Prostate gland (tissue), 2 donors: Measurements from ENCODE around the gene TPRX2. TPM values are rescaled to one million over a fixed set of nuclear protein-coding genes. Genes with fewer than 3 reads are reported as not detected.

Experiments used
- DNase-seq: peaks from one replicate; pipeline ENCODE4 v3.0.0-alpha.2; 2019; ENCODE audit warnings: low spot score
- H3K27ac ChIP-seq, 2 donors: fragments of 200-600 bp; sonication (generic); 2 replicates each; pipeline ENCODE4 v1.5.1; 2017 to 2019
- H3K27me3 ChIP-seq: fragments of 200-600 bp; sonication (generic); replicated peaks from 2 replicates; pipeline ENCODE4 v1.5.1; 2019; ENCODE audit not compliant: insufficient read depth
- H3K36me3 ChIP-seq, 2 donors: fragments of 200-600 bp; sonication (generic); 1 replicate in 1 of 2; 2 replicates in 1 of 2; pipeline versions ENCODE4 v1.5.1 to v1.8.1; 2017 to 2019
- H3K4me1 ChIP-seq: fragments of 200-600 bp; sonication (generic); replicated peaks from 2 replicates; pipeline ENCODE4 v1.5.1; 2019
- H3K4me3 ChIP-seq, 2 donors: fragments of 200-600 bp; sonication (generic); 2 replicates each; pipeline ENCODE4 v1.5.1; 2017 to 2019
- H3K9me3 ChIP-seq: fragments of 200-600 bp; sonication (generic); 2 replicates; pipeline ENCODE4 v1.5.1; 2017
- POLR2A ChIP-seq: fragments of 450-650 bp; IDR thresholded peaks from one replicate; pipeline ENCODE4 v1.6.1; 2016; ENCODE audit warnings: antibody characterized with exemption, mild to moderate bottlenecking
- POLR2AphosphoS5 ChIP-seq: sonication (generic); formaldehyde crosslinking; IDR thresholded peaks from one replicate; pipeline ENCODE4 v1.6.1; 2017; ENCODE audit warnings: antibody characterized with exemption
- WGBS: methylation state at CpG from one replicate; pipeline ENCODE4 v1.1.5; 2018; 5-methylcytosine and 5-hydroxymethylcytosine counted together
- intact Hi-C: fragments of 100-400 bp; cut with DNase I; formaldehyde crosslinking; loops from one replicate; pipeline ENCODE4 v1.14.2; 2022
- total RNA-seq, 2 donors: library from RNA; depleted of rRNA; stranded (reverse); fragments of >200 nt; gene quantifications; one replicate each; pipeline ENCODE4 v1.1.0, GENCODE V29; 2016
- TF ChIP-seq, protein P1 (sequence below), 4 experiments: fragments of 200-600 bp in 2 of 4; fragments of 450-650 bp in 2 of 4; sonication (generic) in 2 of 4; IDR thresholded peaks; 1 replicate in 3 of 4; 2 replicates in 1 of 4; pipeline ENCODE4 v1.5.1; 2016 to 2019; ENCODE audit warnings: antibody characterized with exemption in 4 of 4, mild to moderate bottlenecking in 2 of 4, moderate library complexity in 2 of 4

TPRX2 gene
- total RNA-seq, 2 donors from 2014 or later: not detected

DNA sequence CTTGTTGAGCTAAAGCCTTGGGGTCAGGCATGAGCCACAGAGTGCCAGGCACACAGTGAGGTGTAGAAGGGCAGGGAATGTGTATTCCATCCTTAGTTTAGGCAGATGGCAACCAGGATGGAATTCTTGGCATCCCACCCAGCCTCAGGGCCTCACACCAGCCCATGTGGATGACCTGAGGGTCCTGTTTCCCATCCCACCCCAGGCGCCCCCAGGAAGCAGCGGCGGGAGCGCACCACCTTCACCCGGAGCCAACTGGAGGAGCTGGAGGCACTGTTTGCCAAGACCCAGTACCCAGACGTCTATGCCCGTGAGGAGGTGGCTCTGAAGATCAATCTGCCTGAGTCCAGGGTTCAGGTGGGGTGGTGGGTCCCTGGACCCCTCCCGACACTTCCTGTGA, 23.0 kb upstream of the TPRX2 start:
- Histone ChIP-seq H3K27me3 (no peaks in the 10 kb centered on the region), H3K36me3 (no peaks in the 10 kb centered on the region), H3K9me3 (no peaks in the 10 kb centered on the region), H3K4me3 (no peak overlapping the region), H3K4me1 (no peaks in the 10 kb centered on the region), H3K27ac (no peak overlapping the region)
- intact Hi-C loops: no loop called here
- DNase-seq: no peak
- WGBS: 80% methylated on average over 8 of the region's 8 CpGs
- TF ChIP-seq POLR2AphosphoS5 (no peak), POLR2A (no peak)
- TF ChIP-seq, protein P1, sequence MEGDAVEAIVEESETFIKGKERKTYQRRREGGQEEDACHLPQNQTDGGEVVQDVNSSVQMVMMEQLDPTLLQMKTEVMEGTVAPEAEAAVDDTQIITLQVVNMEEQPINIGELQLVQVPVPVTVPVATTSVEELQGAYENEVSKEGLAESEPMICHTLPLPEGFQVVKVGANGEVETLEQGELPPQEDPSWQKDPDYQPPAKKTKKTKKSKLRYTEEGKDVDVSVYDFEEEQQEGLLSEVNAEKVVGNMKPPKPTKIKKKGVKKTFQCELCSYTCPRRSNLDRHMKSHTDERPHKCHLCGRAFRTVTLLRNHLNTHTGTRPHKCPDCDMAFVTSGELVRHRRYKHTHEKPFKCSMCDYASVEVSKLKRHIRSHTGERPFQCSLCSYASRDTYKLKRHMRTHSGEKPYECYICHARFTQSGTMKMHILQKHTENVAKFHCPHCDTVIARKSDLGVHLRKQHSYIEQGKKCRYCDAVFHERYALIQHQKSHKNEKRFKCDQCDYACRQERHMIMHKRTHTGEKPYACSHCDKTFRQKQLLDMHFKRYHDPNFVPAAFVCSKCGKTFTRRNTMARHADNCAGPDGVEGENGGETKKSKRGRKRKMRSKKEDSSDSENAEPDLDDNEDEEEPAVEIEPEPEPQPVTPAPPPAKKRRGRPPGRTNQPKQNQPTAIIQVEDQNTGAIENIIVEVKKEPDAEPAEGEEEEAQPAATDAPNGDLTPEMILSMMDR (IDR thresholded peaks at IDR 0.05): no peak

DNA sequence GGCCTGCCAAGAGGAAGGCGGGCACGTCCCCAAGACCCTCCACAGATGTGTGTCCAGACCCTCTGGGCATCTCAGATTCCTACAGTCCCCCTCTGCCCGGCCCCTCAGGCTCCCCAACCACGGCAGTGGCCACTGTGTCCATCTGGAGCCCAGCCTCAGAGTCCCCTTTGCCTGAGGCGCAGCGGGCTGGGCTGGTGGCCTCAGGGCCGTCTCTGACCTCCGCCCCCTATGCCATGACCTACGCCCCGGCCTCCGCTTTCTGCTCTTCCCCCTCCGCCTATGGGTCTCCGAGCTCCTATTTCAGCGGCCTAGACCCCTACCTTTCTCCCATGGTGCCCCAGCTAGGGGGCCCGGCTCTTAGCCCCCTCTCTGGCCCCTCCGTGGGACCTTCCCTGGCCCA, 19.6 kb upstream of the TPRX2 start:
- Histone ChIP-seq H3K27ac (no peak overlapping the region), H3K36me3 (no peaks in the 10 kb centered on the region), H3K27me3 (no peaks in the 10 kb centered on the region), H3K4me1 (no peaks in the 10 kb centered on the region), H3K4me3 (no peak overlapping the region), H3K9me3 (no peaks in the 10 kb centered on the region)
- intact Hi-C loops: no loop called here
- no peak for TF ChIP-seq POLR2A
- no peak for TF ChIP-seq POLR2AphosphoS5
- TF ChIP-seq, protein P1 (IDR thresholded peaks at IDR 0.05): no peak
- DNase-seq: no peak
- 79% methylated on average over 16 of the region's 16 CpGs for WGBS

DNA sequence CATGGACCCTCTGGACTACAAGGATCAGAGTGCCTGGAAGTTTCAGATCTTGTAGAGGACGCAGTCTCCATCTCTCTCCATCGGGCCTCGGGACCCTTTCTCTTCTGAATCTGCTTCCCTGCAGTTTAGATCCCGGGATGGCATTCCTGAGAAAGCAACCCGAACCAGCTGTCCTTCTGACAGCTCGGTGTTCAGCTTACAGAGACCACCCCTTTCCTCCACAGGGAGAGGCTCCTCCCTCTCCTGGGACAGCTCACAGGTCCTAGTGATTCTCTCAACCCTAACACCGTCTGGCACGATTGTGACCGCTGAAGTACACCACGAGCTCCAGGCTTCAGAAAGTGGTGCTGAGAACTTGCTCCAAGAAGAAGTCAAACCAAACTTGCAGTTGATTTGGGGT, 19.1 kb upstream of the TPRX2 start:
- intact Hi-C loops: no loop called here
- Histone ChIP-seq H3K9me3 (no peaks in the 10 kb centered on the region), H3K4me1 (no peaks in the 10 kb centered on the region), H3K36me3 (no peaks in the 10 kb centered on the region), H3K4me3 (no peak overlapping the region), H3K27me3 (no peaks in the 10 kb centered on the region), H3K27ac (no peak overlapping the region)
- WGBS: 12% methylated on average over 10 of the region's 10 CpGs
- TF ChIP-seq POLR2AphosphoS5: no peak
- TF ChIP-seq, protein P1 (IDR thresholded peaks at IDR 0.05): no peak
- TF ChIP-seq POLR2A: no peak
- no peak for DNase-seq

DNA sequence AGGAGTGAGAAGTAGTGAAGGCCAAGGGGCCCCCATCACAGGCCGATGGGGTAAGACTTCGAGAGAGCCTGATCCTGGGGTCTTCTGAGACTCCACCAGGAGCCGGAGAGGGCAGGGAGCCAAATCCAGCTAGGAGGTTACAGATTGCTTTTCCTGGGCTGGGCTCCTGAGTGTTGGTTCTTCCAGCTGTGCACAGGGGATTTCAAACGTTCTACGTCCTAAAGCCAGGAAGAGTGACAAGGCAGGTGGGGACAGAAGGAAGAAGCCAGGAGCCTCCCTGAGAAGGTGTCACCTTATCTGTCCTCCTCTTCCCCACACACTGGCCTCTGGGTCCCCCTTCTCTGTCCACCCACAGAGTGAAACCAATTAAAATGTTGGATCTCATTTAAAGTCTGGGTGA, 16.1 kb upstream of the TPRX2 start:
- Histone ChIP-seq H3K27ac (no peak overlapping the region), H3K27me3 (no peaks in the 10 kb centered on the region), H3K4me1 (no peaks in the 10 kb centered on the region), H3K4me3 (no peak overlapping the region), H3K36me3 (no peaks in the 10 kb centered on the region), H3K9me3 (no peaks in the 10 kb centered on the region)
- 39% methylated on average over 5 of the region's 5 CpGs for WGBS
- intact Hi-C loops: no loop called here
- no peak for DNase-seq
- TF ChIP-seq POLR2AphosphoS5 (no peak), POLR2A (no peak)
- TF ChIP-seq, protein P1 (IDR thresholded peaks at IDR 0.05): no peak

DNA sequence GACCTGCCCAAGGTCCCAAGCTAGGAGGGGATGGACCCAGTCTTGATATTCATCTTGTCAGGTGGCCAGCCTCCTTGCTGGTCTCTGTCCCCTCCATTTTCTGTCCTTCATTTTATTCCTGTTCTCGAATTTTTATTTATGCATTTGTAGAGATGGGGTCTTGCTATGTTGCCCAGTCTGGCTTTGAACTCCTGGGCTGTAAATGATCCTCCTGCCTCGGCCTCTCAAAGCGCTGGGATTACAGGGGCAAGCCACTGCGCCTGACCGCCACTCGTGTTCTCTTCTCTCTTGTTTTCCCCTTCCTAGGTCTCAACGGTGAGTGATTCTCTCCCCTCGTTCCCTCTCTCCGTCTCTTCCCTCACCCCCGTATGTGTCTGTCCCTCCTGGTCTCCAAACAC, 10.6 kb upstream of the TPRX2 start:
- no peaks in the 10 kb centered on the region for H3K9me3 ChIP-seq
- no peak for DNase-seq
- H3K4me3 ChIP-seq: no peak overlapping the region
- H3K4me1 ChIP-seq: no peaks in the 10 kb centered on the region
- no peak overlapping the region for H3K27ac ChIP-seq
- WGBS: 61% methylated on average over 10 of the region's 10 CpGs
- peaks cover 8% of the 10 kb centered on the region for H3K27me3 ChIP-seq
- TF ChIP-seq POLR2AphosphoS5: no peak
- TF ChIP-seq POLR2A: no peak
- TF ChIP-seq, protein P1 (IDR thresholded peaks at IDR 0.05): no peak
- intact Hi-C loops: no loop called here
- H3K36me3 ChIP-seq: no peaks in the 10 kb centered on the region
